Lung (tissue), 12 donors: ENCODE results near the gene TECR. TPM values are rescaled to one million over a fixed set of nuclear protein-coding genes. Genes with fewer than 3 reads are reported as not detected.

ENCODE experiments used
- ATAC-seq: fragments of 200-7000 bp; cut with Tn5 transposase; one replicate; pipeline ENCODE4 v1.9.1; 2020; ENCODE audit warnings: moderate number of reproducible peaks; ENCODE audit not compliant: insufficient read depth, low FRiP score
- DNase-seq, 3 donors: peaks; one replicate each; pipeline ENCODE4 v3.0.0-alpha.2; 2013 to 2017
- H3K27ac ChIP-seq, 2 donors: one replicate each; pipeline ENCODE4 v1.5.1; 2013; ENCODE audit warnings: mild to moderate bottlenecking in 2 of 2, moderate library complexity in 2 of 2, control low read depth in 1 of 2, inconsistent platforms in 1 of 2, low read depth in 1 of 2, low read length in 1 of 2
- H3K27me3 ChIP-seq, 3 donors: one replicate each; pipeline ENCODE4 v1.5.1; 2013; ENCODE audit warnings: low read length in 2 of 3; ENCODE audit not compliant: control insufficient read depth in 3 of 3, insufficient read depth in 3 of 3
- H3K36me3 ChIP-seq, 4 donors: one replicate each; pipeline ENCODE4 v1.5.1; 2013; ENCODE audit warnings: low read length in 4 of 4, mild to moderate bottlenecking in 1 of 4, moderate library complexity in 1 of 4; ENCODE audit not compliant: control insufficient read depth in 4 of 4, insufficient read depth in 4 of 4
- H3K4me1 ChIP-seq, 5 donors: one replicate each; pipeline ENCODE4 v1.5.1; 2013; ENCODE audit warnings: low read length in 5 of 5, mild to moderate bottlenecking in 2 of 5, moderate library complexity in 1 of 5; ENCODE audit not compliant: control insufficient read depth in 5 of 5, insufficient read depth in 5 of 5
- H3K4me3 ChIP-seq: one replicate; pipeline ENCODE4 v1.5.1; 2013; ENCODE audit warnings: mild to moderate bottlenecking, control low read depth, moderate library complexity
- H3K9ac ChIP-seq, 2 donors: one replicate each; pipeline ENCODE4 v1.5.1; 2013; ENCODE audit warnings: low read length in 2 of 2, control low read depth in 1 of 2; ENCODE audit not compliant: insufficient read depth in 1 of 2
- H3K9me3 ChIP-seq, 4 donors: one replicate each; pipeline ENCODE4 v1.5.1; 2013; ENCODE audit warnings: low read length in 3 of 4, mild to moderate bottlenecking in 1 of 4, moderate library complexity in 1 of 4; ENCODE audit not compliant: control insufficient read depth in 4 of 4, insufficient read depth in 3 of 4
- CTCF ChIP-seq: IDR thresholded peaks from 2 replicates; pipeline ENCODE4 v1.5.1; 2012; ENCODE audit warnings: mild to moderate bottlenecking; ENCODE audit errors: control extremely low read depth, extremely low read depth
- WGBS, 2 donors: extraction: QIAGEN DNeasy Blood & Tissue Kit; methylation state at CpG; one replicate each; pipeline ENCODE4 v1.1.7; 2013; 5-methylcytosine and 5-hydroxymethylcytosine counted together
- polyA plus RNA-seq, 2 donors: library from polyadenylated mRNA; stranded (reverse); fragments of 200-250 nt; gene quantifications; one replicate each; pipeline ENCODE4 v1.2.1, GENCODE V29; 2013
- total RNA-seq, 2 donors: library from RNA; depleted of rRNA in 1 of 2; stranded (reverse); fragments of >200 nt in 1 of 2; gene quantifications; one replicate each; pipeline ENCODE4 v1.2.1, GENCODE V29; 2014 to 2021
- donor health status: control.
- donor health status: control.
- donor health status: Bipolar disorder and iron deficiency.
- donor health status: healthy.
- donor health status: DM: yes; HTN: yes; CAD: no.

Gene TECR
- total and polyA plus RNA-seq, 4 donors: 32.7 to 193 (median 121) TPM

GRCh38 chr19:14495672-14496028 lies 33.7 kb upstream of the TECR start:
- Histone ChIP-seq H3K4me3 (peak overlapping the region; percentile 61), H3K4me1 (peaks cover 0 to 18% (median 9%) of the 10 kb centered on the region in 5 donors), H3K27me3 (no peaks in the 10 kb centered on the region), H3K9me3 (no peaks in the 10 kb centered on the region), H3K27ac (peak overlapping the region; percentile 64 to 81), H3K36me3 (peaks cover 0 to 9% (median 3%) of the 10 kb centered on the region in 4 donors), H3K9ac (peak overlapping the region; percentile 25 to 53)
- 0 to 2% methylated on average over 20 to 28 of the region's 28 CpGs for WGBS, 2 donors
- no peak for ATAC-seq
- no peak for DNase-seq
- TF ChIP-seq CTCF: no peak

- no peak for TF ChIP-seq CTCF
- H3K27me3 ChIP-seq: no peaks in the 10 kb centered on the region
- ATAC-seq: peak; percentile 94
- H3K9ac ChIP-seq: peak within 1 kb of the TSS; percentile 25 to 53
- DNase-seq: peak; percentile 99 to 100 (median 99)
- peak within 1 kb of the TSS; percentile 64 to 91 for H3K27ac ChIP-seq
- peaks cover 0 to 9% (median 3%) of the 10 kb centered on the region in 4 donors for H3K36me3 ChIP-seq
- WGBS, 2 donors: 5 to 8% methylated on average over 44 to 63 of the region's 71 CpGs
- peaks cover 0 to 18% (median 9%) of the 10 kb centered on the region in 5 donors for H3K4me1 ChIP-seq
- H3K4me3 ChIP-seq: peak within 1 kb of the TSS; percentile 61
- H3K9me3 ChIP-seq: no peaks in the 10 kb centered on the region
Measured at GRCh38 chr19:14496029-14496833, 33.2 kb upstream of the TECR start, which contains the start of gene GIPC1. Gene GIPC1 (minus strand): TSS chr19:14496127. CDS start chr19:14482976, 13,151 bp downstream.

- WGBS, 2 donors: 53 to 75% methylated on average over 7 of the region's 7 CpGs
- Histone ChIP-seq H3K4me1 (peaks cover 0 to 18% (median 9%) of the 10 kb centered on the region in 5 donors), H3K27ac (peak overlapping the region in 1 of 2 donors; percentile 91), H3K27me3 (no peaks in the 10 kb centered on the region), H3K4me3 (no peak overlapping the region), H3K9me3 (no peaks in the 10 kb centered on the region), H3K9ac (no peak overlapping the region), H3K36me3 (peaks cover 0 to 6% (median 3%) of the 10 kb centered on the region in 4 donors)
- DNase-seq (no peak), ATAC-seq (no peak)
- no peak for TF ChIP-seq CTCF
Measured at GRCh38 chr19:14496834-14497227, 32.6 kb upstream of the TECR start.
